AG09309 (cell line): ENCODE data around the gene LINS1.

Experiments used
- DNase-seq: peaks from one replicate; pipeline ENCODE4 v3.0.0-alpha.2; 2010; ENCODE audit warnings: low read depth
- H3K4me3 ChIP-seq: 2 replicates; pipeline ENCODE4 v1.5.1; 2011; ENCODE audit warnings: mild to moderate bottlenecking, low read depth, low read length, moderate library complexity; ENCODE audit not compliant: control insufficient read depth
- TF ChIP-seq, protein P1 (sequence below): IDR thresholded peaks from 2 replicates; pipeline ENCODE4 v1.5.1; 2011; ENCODE audit warnings: mild to moderate bottlenecking, low read depth, low read length, inconsistent platforms; ENCODE audit not compliant: insufficient read depth, control insufficient read depth; ENCODE audit errors: missing control alignments

LINS1 gene

DNA sequence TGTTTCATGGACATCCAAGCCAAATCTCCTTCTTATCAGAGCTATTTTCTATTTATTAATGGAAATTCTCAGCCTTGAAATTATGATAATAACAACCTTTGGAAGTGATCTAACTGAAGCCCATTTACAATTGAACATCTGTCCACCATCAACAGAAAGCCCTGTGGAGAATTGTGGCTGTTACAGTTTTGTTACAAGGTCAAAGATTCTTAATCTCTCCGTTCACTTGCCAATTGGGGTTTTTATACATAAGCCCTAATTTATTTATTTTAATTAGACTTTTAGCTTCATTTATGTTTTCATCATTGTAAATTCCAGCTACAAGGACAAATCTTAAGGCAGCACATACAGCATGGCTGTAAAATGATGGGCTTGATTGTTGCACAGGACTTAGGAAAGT is 76.5 kb downstream of the LINS1 start:
- no peak overlapping the region for H3K4me3 ChIP-seq
- TF ChIP-seq, protein P1, sequence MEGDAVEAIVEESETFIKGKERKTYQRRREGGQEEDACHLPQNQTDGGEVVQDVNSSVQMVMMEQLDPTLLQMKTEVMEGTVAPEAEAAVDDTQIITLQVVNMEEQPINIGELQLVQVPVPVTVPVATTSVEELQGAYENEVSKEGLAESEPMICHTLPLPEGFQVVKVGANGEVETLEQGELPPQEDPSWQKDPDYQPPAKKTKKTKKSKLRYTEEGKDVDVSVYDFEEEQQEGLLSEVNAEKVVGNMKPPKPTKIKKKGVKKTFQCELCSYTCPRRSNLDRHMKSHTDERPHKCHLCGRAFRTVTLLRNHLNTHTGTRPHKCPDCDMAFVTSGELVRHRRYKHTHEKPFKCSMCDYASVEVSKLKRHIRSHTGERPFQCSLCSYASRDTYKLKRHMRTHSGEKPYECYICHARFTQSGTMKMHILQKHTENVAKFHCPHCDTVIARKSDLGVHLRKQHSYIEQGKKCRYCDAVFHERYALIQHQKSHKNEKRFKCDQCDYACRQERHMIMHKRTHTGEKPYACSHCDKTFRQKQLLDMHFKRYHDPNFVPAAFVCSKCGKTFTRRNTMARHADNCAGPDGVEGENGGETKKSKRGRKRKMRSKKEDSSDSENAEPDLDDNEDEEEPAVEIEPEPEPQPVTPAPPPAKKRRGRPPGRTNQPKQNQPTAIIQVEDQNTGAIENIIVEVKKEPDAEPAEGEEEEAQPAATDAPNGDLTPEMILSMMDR, result no peak
- no peak for DNase-seq

DNA sequence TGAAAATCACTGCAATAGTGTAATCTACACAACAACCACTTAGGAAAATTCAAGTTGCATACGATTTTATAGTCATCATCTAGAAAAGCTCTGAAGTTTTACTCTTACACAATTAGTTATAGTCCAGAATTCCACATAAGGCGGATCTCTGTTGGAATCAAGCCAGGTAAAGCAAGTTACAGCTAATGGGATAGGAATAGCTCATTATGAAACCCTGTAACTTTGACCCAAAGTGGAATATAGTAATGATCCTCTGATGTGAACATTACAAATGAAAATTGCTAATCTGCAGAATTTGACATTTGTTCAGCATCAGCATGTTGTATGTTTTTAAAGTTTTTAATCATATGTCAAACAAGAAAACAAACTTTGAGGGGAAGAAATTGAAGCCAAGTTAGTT is 77.7 kb downstream of the LINS1 start:
- no peak overlapping the region for H3K4me3 ChIP-seq
- TF ChIP-seq, protein P1, result no peak
- no peak for DNase-seq

DNA sequence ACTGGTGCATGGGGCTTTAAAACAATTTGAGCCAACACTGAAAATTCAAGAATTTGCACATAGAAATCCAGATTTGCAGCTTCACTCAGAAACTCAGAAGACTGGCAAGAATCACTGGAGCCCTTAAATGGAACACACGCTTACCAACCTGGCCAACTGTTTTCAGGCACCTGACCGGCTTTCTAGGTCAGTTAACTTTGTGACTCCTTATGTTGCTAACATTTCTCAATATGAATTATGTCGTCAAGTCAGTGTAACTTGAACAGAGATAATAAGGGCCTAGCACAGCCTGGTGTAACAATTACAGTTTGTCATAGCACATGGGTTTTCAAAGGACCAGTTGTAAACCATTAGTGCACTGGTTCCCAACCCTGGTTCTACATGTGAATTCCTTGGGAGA is 80.1 kb downstream of the LINS1 start:
- TF ChIP-seq, protein P1, result no peak
- DNase-seq, result no peak
- H3K4me3 ChIP-seq, result no peak overlapping the region

DNA sequence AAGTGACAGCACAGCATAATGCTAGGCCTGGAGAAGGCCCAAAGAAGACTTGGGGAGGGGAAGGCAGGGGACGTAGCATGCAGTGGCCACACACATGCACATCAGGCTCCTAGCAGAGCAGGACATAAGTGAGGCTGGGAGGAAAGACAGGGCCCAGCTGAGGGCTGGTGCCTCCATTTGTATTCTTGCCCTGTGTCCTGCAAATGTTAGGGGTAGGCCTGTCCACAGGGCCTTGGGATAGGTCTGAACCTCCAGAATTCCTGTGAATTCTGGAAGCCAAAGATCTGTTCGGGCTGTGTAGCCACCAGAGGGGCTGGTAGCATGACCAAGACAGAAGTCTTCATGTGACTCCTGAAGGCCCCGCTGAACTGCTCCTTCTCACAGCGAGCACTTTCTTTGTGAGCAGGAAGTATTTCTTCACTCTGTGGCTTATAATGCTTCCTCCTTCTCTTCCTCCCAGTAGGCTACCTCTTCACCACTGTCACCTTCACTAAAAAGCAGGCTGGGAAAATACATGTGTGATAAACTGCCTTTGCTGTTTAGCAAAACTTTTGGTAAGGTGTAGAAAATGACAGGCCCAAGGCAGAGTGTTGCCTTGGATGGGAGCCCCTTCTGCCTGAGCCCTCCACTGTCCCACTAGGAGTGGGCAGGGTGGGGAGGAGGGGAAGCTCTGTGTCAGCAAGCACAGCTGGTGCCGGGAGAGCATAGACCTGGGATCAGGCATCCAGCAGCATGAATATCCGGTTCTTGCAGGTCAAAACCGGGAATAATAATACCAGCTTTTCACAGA is 81.7 kb downstream of the LINS1 start:
- no peak overlapping the region for H3K4me3 ChIP-seq
- TF ChIP-seq, protein P1, result no peak
- DNase-seq, result no peak

DNA sequence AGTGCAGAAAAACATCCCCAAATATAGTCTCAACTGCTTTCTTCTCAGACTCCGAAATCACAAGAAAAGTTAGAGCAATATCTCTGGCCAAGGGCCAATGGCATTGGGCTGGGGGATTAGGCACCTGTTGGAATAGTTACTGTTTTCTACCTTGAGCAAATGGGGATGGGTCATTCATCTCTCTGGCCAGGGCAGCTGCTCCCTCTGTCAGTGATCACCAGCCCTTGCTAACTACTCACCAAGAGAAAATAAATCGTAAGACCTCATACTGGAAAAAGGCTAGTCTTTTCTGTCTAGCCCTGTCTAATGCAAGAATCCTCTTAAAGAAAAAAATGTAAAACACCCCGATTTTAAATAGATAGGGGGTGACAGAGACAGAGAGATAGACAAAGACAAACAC is 84.1 kb downstream of the LINS1 start:
- no peak for DNase-seq

More for the DNA sequence above, 84.1 kb downstream of the LINS1 start:
- TF ChIP-seq, protein P1, result no peak
- no peak overlapping the region for H3K4me3 ChIP-seq
